Measurements from ENCODE around the gene SORBS1.

The SORBS1 gene

GRCh38 chr10:95561177-95561863 is at the start of gene SORBS1:
Gene SORBS1, minus strand, starts transcription at chr10:95561371. Its CDS starts 120,236 bp downstream, at chr10:95441135.
- DNase-seq = peak; percentile 86 to 90

- no peak for DNase-seq
Measured at GRCh38 chr10:95610727-95611126, 49.6 kb upstream of the SORBS1 start.

GRCh38 chr10:95606922-95607321 is 45.8 kb upstream of the SORBS1 start:
- DNase-seq = no peak

DNA sequence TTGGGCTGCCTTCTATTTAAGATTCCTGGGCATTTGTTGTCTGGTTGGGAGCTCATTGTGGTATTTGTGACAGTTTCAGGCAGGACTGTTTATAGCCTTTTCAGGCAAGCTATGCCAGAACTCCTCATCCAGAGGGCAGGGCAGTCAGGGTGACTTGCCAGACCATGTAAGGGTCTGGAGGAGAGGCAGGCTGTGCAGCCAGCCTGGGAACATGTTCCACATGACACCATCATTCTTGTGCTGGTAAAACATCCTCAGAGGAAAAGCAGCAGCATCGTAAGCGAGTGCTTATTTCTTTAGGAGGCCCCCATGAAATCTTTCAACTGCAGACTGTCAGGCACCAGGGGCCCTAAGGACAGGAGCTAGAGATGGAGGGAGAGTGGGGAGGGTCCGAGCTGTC is 44.0 kb upstream of the SORBS1 start:
- DNase-seq = no peak

- no peak for DNase-seq
Measured at GRCh38 chr10:95604630-95605029, 43.5 kb upstream of the SORBS1 start.

GRCh38 chr10:95602382-95602781 is 41.2 kb upstream of the SORBS1 start:
- DNase-seq = no peak

- DNase-seq = peak; percentile 62 to 65
Measured at GRCh38 chr10:95601116-95601719, 40.0 kb upstream of the SORBS1 start.

GRCh38 chr10:95600158-95600557 is 39.0 kb upstream of the SORBS1 start:
- no peak for DNase-seq

DNA sequence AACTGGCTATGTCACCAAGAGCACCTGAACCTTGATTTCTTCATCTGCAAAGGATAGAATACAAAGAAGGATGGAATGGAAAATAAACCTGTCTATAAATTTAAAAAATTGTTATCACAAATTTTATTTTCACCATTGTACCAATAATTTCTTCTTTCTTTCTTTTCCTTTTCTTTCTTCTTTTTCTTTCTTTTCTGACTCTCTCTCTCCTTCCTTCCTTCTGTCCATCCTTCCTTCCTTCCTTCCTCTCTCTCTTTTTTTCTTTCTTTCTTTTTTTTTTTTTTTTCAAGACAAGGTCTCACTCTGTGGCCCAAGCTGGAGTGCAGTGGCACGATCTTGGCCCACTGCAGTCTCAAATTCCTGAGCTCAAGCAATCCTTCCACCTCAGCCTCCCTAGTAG is 36.6 kb upstream of the SORBS1 start:
- DNase-seq = no peak

DNA sequence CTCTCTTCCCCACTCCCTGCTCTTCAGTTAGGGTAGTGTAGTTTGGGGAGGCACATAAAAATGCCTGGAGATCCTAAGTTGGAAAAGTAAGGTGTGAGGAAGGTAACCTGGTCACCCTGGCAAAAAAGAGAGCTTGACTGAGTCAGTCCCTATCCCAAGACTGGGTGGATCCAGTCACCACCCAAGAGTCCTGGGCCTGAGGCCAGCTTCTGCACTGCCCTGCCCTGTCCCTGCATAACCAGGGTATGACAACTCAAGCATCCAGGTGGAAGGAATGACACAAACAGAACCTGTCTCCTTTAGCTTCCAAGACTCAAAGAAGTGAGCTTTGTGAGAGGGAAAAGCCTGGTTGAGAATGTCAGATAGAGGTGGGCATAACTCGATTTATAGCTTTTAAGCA is 26.9 kb upstream of the SORBS1 start:
- no peak for DNase-seq

DNA sequence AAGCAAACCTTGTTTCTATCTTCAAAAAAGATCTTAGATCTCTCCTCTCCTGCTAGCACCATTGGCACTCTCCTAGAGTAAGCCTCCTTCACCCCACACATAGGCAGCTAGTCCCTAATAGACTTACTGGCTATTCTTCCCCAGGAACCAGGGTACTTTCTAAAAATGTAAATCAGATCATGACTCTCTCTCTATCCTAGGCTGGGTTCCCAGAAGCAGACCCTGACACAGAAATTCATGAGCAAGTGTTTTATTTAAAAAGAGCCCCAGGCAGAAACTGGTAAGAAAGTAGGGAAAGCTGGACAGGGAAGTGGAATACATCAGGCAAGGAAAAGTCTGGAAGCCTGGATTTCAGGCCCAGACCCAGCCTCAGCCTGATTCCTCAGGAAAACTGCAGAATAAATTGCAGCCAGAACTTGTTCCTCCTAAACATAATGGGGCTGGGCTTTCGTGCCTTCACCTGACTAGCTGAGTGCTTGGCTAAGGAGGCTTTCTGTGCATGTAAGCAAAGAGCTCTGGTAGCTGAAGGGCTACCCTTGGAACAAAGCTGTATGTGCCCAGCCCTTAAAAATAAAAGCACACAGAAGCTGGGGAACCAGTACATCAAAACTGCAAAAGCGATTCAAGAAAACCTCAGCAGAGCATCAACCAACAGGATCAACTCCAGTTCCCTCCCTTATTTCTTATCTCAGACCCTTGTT is 18.8 kb upstream of the SORBS1 start:
- no peak for DNase-seq

- DNase-seq = no peak
Measured at GRCh38 chr10:95579292-95579691, 18.1 kb upstream of the SORBS1 start.

GRCh38 chr10:95578619-95579018 is 17.4 kb upstream of the SORBS1 start:
- no peak for DNase-seq

GRCh38 chr10:95574649-95575365 is 13.6 kb upstream of the SORBS1 start:
- DNase-seq = no peak

DNA sequence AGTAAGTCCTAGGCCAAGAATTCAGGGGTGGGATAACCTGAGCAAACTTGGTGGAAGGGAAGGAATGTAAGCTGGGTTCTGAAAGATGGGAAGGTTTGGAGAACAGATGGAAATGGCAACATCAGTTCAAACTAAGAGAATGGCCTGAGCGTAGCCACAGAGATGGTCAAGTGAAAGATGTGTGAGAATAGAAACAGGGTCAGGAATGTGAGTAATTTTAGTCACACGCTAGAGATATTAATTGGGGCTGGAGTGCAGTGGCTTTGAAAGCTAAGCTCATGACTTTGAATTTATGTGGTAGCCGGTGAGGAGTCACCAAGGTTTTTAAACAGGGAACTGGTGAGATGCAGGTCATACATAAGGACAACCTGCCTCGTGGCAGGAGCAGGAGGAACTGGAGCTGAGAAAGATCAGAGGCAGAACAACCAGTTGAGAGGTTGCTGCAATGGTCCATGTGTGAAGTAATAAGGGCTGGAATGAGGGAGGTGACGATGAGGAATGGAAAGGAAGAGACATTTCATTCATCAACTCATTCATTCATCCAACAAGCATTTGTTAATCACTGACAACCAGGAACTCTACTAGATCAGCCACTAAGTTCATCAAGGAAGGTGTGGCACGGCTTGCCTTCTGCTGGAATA is 12.9 kb upstream of the SORBS1 start:
- no peak for DNase-seq

GRCh38 chr10:95573527-95573926 is 12.4 kb upstream of the SORBS1 start:
- no peak for DNase-seq

- no peak for DNase-seq
Measured at GRCh38 chr10:95572131-95572820, 11.1 kb upstream of the SORBS1 start.

DNA sequence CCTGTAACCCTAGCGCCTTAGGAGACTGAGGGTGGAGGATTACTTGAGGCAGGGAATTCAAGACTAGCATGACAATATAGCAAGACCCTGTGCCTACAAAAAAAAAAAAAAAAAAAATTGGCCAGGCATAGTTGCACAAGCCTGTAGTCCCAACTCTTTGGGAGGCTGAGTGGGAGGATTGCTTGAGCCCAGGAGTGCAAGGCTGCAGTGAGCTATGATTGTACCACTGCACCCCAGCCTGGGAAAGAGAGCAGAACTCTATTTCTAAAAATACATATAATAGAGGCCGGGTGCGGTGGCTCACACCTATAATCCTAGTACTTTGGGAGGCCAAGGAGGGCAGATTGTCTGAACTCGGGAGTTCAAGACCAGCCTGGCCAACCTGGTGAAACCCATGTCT is 10.2 kb upstream of the SORBS1 start:
- no peak for DNase-seq

- DNase-seq = no peak
Measured at GRCh38 chr10:95569368-95569767, 8.2 kb upstream of the SORBS1 start.

- no peak for DNase-seq
Measured at GRCh38 chr10:95567903-95568630, 6.9 kb upstream of the SORBS1 start.

GRCh38 chr10:95566136-95566535 is 5.0 kb upstream of the SORBS1 start:
- DNase-seq = no peak

GRCh38 chr10:95565336-95565735 is 4.2 kb upstream of the SORBS1 start:
- DNase-seq = no peak

All from activated T-cell treated with anti-CD3 and anti-CD28 coated beads, Interleukin-2, amount 50 U/mL, for 48 hours (primary cell).